HS-27A (cell line): ENCODE data around the gene EXPH5.
"Not testable (repeated sequence)": the region's sequence is repeated elsewhere in the genome, so short reads cannot be mapped to it uniquely, and the experiment has no call there.

Experiments
- DNase-seq: peaks from one replicate; pipeline ENCODE4 v3.0.0-alpha.2; 2012; ENCODE audit warnings: low read depth, missing footprints

Gene EXPH5, protein sequence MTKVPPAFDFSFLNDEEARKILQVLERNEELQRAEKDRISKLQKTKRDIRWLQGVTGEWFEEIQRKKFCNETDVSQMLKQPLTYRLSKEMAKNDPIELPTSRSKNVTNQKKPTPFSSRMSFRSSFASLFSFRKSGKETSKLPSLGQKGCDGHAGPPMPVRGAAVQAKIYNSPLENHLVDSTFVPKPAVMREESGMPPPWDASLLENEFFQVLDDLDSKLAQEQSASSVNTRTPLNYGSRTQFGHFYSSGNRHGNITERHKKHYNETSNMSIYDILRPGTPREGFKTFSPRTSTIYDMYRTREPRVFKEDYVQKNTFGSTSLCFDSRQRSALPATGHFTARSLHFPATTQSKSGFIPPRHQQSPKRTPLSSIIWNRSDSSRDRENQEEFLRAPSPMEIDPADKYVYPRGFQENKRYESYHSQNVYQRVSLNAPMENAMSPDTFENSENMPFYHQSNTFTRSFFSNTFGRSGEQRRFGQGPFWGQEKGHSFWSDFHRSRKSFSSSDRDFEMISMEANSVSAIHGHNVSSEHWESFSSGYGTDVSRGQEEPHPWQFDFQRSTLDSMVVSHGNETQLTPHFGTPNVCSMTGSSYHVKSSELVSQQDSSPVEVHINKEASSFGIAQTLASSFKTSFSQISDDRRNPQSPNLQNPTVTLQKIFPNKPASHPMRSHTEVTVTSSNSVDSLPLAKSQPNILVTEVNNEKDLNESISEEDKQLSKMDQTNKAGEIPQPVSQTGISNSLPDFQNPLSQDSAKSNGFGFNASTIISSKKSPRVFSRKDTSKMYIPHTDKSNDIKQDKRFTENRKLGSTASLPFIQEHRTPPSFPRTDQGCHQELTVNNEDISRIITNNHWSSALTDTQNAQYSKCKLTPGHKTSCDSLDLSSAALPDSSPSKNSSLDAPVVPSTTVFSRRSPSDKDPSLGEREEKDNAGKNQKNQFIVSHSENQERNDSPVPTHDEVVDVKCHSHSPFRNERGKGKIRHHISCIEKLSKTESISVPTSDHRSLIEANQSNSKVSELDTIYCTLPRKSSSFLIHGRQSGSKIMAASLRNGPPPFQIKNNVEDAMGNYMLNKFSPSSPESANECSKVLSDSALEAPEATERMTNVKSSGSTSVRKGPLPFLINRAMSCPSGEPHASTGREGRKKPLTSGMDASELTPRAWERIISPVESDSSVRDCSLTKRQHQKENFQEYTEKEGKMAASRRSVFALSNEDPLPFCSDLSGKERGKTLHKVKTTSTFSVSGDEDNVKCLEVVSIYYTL (N-terminal part only)

DNA sequence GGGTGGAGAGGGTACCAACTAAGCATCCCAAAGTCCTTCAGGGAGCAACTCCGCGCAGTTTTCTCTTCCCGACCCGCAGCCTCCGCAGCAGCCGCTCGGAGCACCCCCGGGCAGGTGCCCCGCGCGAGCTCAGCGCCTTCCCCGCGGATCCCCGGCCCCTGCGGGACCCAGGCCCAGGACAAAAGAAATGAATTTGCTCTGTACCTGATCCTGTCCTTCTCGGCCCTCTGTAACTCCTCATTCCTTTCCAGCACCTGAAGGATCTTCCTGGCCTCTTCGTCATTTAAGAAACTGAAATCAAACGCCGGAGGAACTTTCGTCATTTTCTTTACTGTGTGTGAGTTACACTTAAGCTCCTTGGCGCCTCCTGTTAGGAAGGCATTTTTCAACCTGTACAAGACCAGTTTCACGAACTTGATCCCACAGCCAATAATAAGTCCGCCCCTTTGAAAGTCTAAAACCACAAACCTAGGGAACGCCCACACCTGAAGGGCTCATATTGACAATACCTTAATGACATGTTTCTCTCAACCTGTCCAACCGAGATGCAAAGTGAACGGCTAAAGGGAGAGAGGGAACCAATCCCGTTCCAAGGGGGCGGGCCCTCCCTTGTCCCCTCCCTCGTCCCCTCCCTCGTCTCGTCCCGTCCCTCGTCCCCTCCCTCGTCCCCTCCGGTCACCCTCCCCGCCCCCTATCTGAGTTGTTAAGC is at the start of gene EXPH5:
Gene EXPH5, minus strand, starts transcription at position 555 of the 709 bp plus-strand sequence. Its CDS starts 232 bp downstream, at position 323.
- peak; percentile 53 for DNase-seq

GRCh38 chr11:108641752-108642151 is 48.2 kb upstream of the EXPH5 start:
- not testable (repeated sequence) for DNase-seq

DNA sequence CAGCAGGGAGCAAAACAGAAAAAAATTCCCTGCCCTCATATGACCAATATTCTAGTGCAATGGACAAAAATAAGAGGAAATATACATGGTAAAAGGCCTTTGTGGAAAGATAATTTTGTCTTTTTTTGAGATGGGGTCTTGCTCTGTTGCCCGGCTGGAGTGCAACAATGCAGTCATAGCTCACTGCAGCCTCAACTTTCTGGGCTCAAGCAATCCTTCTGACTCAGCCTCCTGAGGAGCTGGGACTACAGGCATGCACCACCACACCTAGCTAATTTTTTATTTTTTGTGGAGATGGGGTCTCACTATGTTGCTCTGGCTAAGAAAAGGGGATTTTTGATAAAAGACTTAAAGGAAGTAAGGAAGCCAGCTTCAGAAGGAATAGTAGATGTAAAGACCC is 45.6 kb upstream of the EXPH5 start:
- DNase-seq: no peak

GRCh38 chr11:108636222-108636621 is 42.7 kb upstream of the EXPH5 start:
- no peak for DNase-seq

DNA sequence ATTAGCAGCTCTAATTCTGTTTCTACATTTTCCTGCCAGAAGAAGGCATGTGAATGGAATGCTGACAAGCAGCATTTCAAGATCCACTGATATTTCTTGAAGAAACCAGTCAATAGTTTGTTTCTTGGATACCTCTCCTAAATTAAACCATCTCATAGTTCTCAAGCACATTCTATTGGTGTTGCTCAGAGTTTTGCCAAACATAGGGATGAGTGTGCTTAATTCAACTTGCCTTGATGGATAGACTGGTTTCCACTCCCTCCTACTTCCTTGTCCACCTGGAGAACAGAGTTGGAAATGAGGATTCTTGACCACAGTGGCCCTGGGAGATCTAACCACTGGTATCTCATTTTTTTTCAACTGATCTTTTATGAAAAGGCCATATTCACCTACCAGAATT is 41.5 kb upstream of the EXPH5 start:
- DNase-seq: no peak

GRCh38 chr11:108632041-108632704 is 38.6 kb upstream of the EXPH5 start:
- DNase-seq: no peak

GRCh38 chr11:108629274-108629673 is 35.7 kb upstream of the EXPH5 start:
- no peak for DNase-seq

DNA sequence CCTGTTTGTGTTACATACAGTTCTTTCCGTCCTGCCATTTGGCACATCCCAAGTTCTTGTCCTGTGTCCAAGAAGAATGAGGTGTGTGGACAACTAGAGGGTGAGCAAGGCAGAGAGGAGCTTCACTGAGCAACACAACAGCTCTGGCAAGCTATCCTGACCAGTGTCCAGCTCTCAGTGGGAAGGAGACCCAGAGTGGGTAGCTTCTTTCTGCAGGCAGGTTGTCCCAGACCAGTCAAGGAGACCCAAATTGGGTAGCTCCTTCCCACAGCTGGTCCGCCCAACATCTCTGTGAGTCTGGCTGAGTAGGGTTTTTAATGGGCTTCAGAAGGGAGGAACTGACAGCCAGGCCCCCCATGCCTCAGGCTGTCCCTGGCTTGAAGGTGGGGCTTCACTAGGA is 35.2 kb upstream of the EXPH5 start:
- no peak for DNase-seq

GRCh38 chr11:108628326-108628725 is 34.8 kb upstream of the EXPH5 start:
- no peak for DNase-seq

- DNase-seq: no peak
Observed at GRCh38 chr11:108624196-108624925, 30.8 kb upstream of the EXPH5 start.

- no peak for DNase-seq
Observed at GRCh38 chr11:108622341-108622740, 28.8 kb upstream of the EXPH5 start.

DNA sequence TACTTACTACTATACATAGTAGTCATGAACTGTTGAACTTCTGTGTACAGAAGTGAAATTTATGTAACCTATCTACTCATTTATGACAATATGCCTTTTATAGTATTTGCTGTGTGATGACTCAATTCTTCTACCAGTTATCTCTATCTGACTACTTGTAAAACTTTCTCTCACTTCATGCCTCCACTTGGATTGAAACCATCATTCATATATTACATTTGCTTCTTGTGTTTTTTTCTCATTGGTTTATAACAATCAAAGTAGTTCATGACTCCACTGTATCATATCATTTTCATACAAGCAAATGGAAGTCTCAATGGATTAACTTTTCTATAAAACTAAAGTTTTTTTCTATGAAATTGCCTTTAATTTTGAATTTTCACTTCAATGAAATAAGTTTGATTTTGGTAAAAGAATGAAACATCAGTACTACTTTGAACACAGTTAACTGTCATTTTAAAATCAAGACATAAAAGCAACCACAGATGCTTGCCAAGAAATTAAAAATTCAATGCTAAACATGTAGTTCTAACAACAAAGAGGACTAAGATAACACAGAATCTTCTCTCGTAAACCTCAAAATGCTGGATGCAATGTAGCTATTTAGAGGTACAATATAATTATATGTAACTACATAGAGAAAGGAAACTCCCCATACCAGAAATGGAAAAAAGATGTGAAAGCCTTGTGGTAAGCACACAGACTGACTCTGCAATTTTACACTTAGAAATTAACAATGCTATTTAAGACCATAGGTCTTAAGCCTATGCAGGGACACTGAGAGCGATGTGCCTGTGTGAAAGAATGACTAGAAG is 27.6 kb upstream of the EXPH5 start:
- no peak for DNase-seq

DNA sequence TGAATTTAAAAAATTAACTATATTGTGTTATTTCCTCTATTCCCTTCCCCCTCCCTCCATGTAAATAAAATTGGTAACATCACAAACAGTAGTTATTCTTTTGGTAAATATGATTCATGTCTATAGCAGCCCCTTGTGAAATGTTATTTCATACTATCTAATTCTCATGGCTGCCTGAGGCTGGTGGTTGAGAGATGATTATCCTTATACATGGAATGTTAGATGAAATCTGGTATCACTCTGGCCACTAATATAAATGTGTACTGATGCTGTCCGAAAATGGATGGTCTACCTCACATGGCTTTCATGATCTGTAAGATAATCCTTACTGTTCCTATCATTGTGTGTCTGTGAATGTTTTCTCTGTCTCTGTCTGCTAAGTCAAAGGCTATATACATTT is 25.0 kb upstream of the EXPH5 start:
- DNase-seq: no peak

GRCh38 chr11:108617055-108617454 is 23.5 kb upstream of the EXPH5 start:
- DNase-seq: no peak

DNA sequence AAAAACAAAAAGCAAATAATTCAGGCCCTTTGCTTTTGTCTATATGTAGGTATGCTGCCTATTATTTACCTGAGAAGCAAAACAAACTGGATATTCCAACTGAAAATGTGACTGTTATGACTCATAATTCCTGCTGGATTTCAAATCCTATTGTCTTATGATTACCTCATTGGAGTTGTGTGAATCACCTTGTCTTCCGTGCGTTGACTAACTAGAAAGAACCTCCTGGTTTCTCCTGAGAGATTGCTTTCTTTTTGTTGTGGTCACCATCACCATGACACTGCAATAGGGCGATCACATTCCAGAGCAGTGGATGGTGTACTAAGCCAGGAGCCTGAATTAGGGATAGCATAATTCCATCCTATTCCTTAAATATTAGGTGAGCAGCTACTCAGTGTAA is 23.0 kb upstream of the EXPH5 start:
- DNase-seq: no peak

GRCh38 chr11:108614086-108614485 is 20.5 kb upstream of the EXPH5 start:
- no peak for DNase-seq

DNA sequence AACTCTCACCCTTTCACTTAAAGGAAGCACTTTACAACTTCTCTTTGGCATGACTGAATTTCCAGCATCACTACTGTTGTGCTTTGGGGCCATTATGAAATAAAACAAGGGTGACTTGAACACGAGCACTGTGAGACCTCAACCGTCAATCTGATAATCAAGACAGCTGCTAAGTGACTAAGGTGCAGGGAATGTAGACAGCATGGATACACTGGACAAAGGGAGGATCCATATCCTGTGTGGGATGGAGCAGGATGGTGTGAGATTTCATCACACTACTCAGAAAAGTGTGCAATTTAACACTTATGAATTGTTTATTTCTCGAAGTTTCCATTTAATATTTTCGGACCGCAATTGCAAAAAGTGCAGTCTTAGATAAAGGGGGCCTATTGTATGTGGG is 16.1 kb upstream of the EXPH5 start:
- no peak for DNase-seq

GRCh38 chr11:108608548-108608947 is 15.0 kb upstream of the EXPH5 start:
- DNase-seq: no peak

GRCh38 chr11:108606495-108607160 is 13.1 kb upstream of the EXPH5 start:
- DNase-seq: no peak
